Activated CD8-positive, alpha-beta memory T cell treated with anti-CD3 and anti-CD28 coated beads, Interleukin-2, amount 50 U/mL, for 1 hour (primary cell): ENCODE data around the gene ZFP3.
"Not testable (repeated sequence)": the region's sequence is repeated elsewhere in the genome, so short reads cannot be mapped to it uniquely, and the experiment has no call there.

Source experiments
- DNase-seq: peaks from one replicate; pipeline ENCODE4 v3.0.0-alpha.2; 2020; ENCODE audit errors: extremely low read depth

ZFP3 gene

GRCh38 chr17:5078106-5079028, at the start of gene ZFP3:
Gene ZFP3, plus strand, starts transcription at chr17:5078467. Its CDS starts 13,038 bp downstream, at chr17:5091505.
- peak; percentile 29 for DNase-seq

- not testable (repeated sequence) for DNase-seq
Observed at GRCh38 chr17:5030168-5030567, 48.1 kb upstream of the ZFP3 start.

GRCh38 chr17:5031365-5032082, 46.7 kb upstream of the ZFP3 start:
- peak; percentile 47 for DNase-seq

- DNase-seq: no peak
Observed at GRCh38 chr17:5032865-5033264, 45.4 kb upstream of the ZFP3 start.

- DNase-seq: no peak
Observed at GRCh38 chr17:5033352-5034015, 44.8 kb upstream of the ZFP3 start.

GRCh38 chr17:5034063-5034462, 44.2 kb upstream of the ZFP3 start:
- no peak for DNase-seq

- DNase-seq: no peak
Observed at GRCh38 chr17:5034651-5035050, 43.6 kb upstream of the ZFP3 start.

- DNase-seq: no peak
Observed at GRCh38 chr17:5035315-5035714, 43.0 kb upstream of the ZFP3 start, which contains the start of gene SLC52A1. Gene SLC52A1, minus strand, starts transcription at chr17:5035426. Its CDS starts 820 bp downstream, at chr17:5034606.

GRCh38 chr17:5042157-5043022, 35.9 kb upstream of the ZFP3 start:
- DNase-seq: no peak

- DNase-seq: no peak
Observed at GRCh38 chr17:5043524-5043923, 34.7 kb upstream of the ZFP3 start.

- DNase-seq: no peak
Observed at GRCh38 chr17:5044630-5045029, 33.6 kb upstream of the ZFP3 start.

- DNase-seq: no peak
Observed at GRCh38 chr17:5045496-5045895, 32.8 kb upstream of the ZFP3 start.

- DNase-seq: no peak
Observed at GRCh38 chr17:5047446-5047845, 30.8 kb upstream of the ZFP3 start.

GRCh38 chr17:5049314-5049841, 28.9 kb upstream of the ZFP3 start:
- peak; percentile 26 for DNase-seq

GRCh38 chr17:5050278-5050677, 28.0 kb upstream of the ZFP3 start:
- DNase-seq: no peak

- DNase-seq: no peak
Observed at GRCh38 chr17:5055543-5055942, 22.7 kb upstream of the ZFP3 start.

- no peak for DNase-seq
Observed at GRCh38 chr17:5065227-5065744, 13.0 kb upstream of the ZFP3 start.

- no peak for DNase-seq
Observed at GRCh38 chr17:5068236-5068635, 10.0 kb upstream of the ZFP3 start.

- no peak for DNase-seq
Observed at GRCh38 chr17:5069724-5070123, 8.5 kb upstream of the ZFP3 start.

- not testable (repeated sequence) for DNase-seq
Observed at GRCh38 chr17:5075472-5075871, 2.8 kb upstream of the ZFP3 start.

GRCh38 chr17:5077275-5077674, 992 bp upstream of the ZFP3 start:
- DNase-seq: not testable (repeated sequence)
